Trophoblast cell (in vitro differentiated cells and primary cell): Measurements from ENCODE around the gene ZNF273.

Experiments used
- DNase-seq, 2 donors: peaks; one replicate each; pipeline ENCODE4 v3.0.0-alpha.2; 2016
- H2AFZ ChIP-seq: 2 replicates; pipeline ENCODE4 v1.6.1; 2013; ENCODE audit warnings: low read length, moderate library complexity, mild to moderate bottlenecking; ENCODE audit not compliant: insufficient read depth, poor library complexity
- H2AK5ac ChIP-seq: 2 replicates; pipeline ENCODE4 v1.6.1; 2013; ENCODE audit warnings: mild to moderate bottlenecking, low read length
- H2BK120ac ChIP-seq: 2 replicates; pipeline ENCODE4 v1.6.1; 2013; ENCODE audit warnings: low read length, mild to moderate bottlenecking, moderate library complexity; ENCODE audit not compliant: insufficient read depth, poor library complexity
- H2BK12ac ChIP-seq: 2 replicates; pipeline ENCODE4 v1.6.1; 2013; ENCODE audit warnings: mild to moderate bottlenecking, low read length, moderate library complexity
- H2BK5ac ChIP-seq: 2 replicates; pipeline ENCODE4 v1.6.1; 2013; ENCODE audit warnings: low read length, low read depth, moderate library complexity, mild to moderate bottlenecking; ENCODE audit not compliant: poor library complexity
- H3K14ac ChIP-seq: 2 replicates; pipeline ENCODE4 v1.6.1; 2013; ENCODE audit warnings: mild to moderate bottlenecking, low read length
- H3K18ac ChIP-seq: 2 replicates; pipeline ENCODE4 v1.6.1; 2013; ENCODE audit warnings: mild to moderate bottlenecking, low read length
- H3K23ac ChIP-seq: 2 replicates; pipeline ENCODE4 v1.6.1; 2013; ENCODE audit warnings: low read length
- H3K27ac ChIP-seq: 2 replicates; pipeline ENCODE4 v1.5.1; 2013; ENCODE audit warnings: low read depth, mild to moderate bottlenecking, inconsistent platforms, low read length, moderate library complexity
- H3K27me3 ChIP-seq: 2 replicates; pipeline ENCODE4 v1.6.1; 2013; ENCODE audit warnings: inconsistent platforms, mild to moderate bottlenecking, low read length, moderate library complexity; ENCODE audit not compliant: insufficient read depth
- H3K36me3 ChIP-seq, 2 experiments: 1 replicate in 1 of 2; 2 replicates in 1 of 2; pipeline ENCODE4 v1.6.1; 2013; ENCODE audit warnings: low read length in 2 of 2, mild to moderate bottlenecking in 2 of 2, moderate library complexity in 1 of 2; ENCODE audit not compliant: insufficient read depth in 2 of 2, control insufficient read depth in 1 of 2
- H3K4ac ChIP-seq: 2 replicates; pipeline ENCODE4 v1.6.1; 2013; ENCODE audit warnings: low read depth, mild to moderate bottlenecking, low read length, moderate library complexity
- H3K4me1 ChIP-seq, 2 experiments: 1 replicate in 1 of 2; 2 replicates in 1 of 2; pipeline ENCODE4 v1.6.1; 2013; ENCODE audit warnings: low read length in 2 of 2, mild to moderate bottlenecking in 2 of 2, moderate library complexity in 1 of 2; ENCODE audit not compliant: insufficient read depth in 2 of 2, control insufficient read depth in 1 of 2
- H3K4me2 ChIP-seq: 2 replicates; pipeline ENCODE4 v1.6.1; 2013; ENCODE audit warnings: inconsistent platforms, mild to moderate bottlenecking, low read length, moderate library complexity
- H3K4me3 ChIP-seq: 2 replicates; pipeline ENCODE4 v1.5.1; 2013; ENCODE audit warnings: mild to moderate bottlenecking, low read depth, low read length, inconsistent platforms
- H3K79me1 ChIP-seq: one replicate; pipeline ENCODE4 v1.6.1; 2013; ENCODE audit warnings: low read length
- H3K79me2 ChIP-seq: 2 replicates; pipeline ENCODE4 v1.6.1; 2013; ENCODE audit warnings: low read length, mild to moderate bottlenecking; ENCODE audit not compliant: control insufficient read depth, insufficient read depth, poor library complexity
- H3K9ac ChIP-seq: 2 replicates; pipeline ENCODE4 v1.6.1; 2013; ENCODE audit warnings: mild to moderate bottlenecking, low read length
- H3K9me3 ChIP-seq: 2 replicates; pipeline ENCODE4 v1.6.1; 2013; ENCODE audit warnings: low read depth, mild to moderate bottlenecking, control low read depth, inconsistent platforms, low read length; ENCODE audit not compliant: insufficient read depth
- H4K12ac ChIP-seq: 2 replicates; pipeline ENCODE4 v1.6.1; 2013; ENCODE audit warnings: low read depth, mild to moderate bottlenecking, low read length, moderate library complexity
- H4K8ac ChIP-seq: 2 replicates; pipeline ENCODE4 v1.6.1; 2013; ENCODE audit warnings: low read depth, mild to moderate bottlenecking, low read length, moderate library complexity
- H4K91ac ChIP-seq: one replicate; pipeline ENCODE4 v1.6.1; 2013; ENCODE audit warnings: low read depth, mild to moderate bottlenecking, low read length, moderate library complexity
- WGBS: extraction: QIAGEN DNeasy Blood & Tissue Kit; methylation state at CpG from one replicate; pipeline ENCODE4 v1.1.7; 2013; ENCODE audit warnings: missing lambda C conversion rate; ENCODE audit not compliant: insufficient read length, insufficient coverage; ENCODE audit errors: extremely low coverage; 5-methylcytosine and 5-hydroxymethylcytosine counted together

ZNF273 gene

DNA sequence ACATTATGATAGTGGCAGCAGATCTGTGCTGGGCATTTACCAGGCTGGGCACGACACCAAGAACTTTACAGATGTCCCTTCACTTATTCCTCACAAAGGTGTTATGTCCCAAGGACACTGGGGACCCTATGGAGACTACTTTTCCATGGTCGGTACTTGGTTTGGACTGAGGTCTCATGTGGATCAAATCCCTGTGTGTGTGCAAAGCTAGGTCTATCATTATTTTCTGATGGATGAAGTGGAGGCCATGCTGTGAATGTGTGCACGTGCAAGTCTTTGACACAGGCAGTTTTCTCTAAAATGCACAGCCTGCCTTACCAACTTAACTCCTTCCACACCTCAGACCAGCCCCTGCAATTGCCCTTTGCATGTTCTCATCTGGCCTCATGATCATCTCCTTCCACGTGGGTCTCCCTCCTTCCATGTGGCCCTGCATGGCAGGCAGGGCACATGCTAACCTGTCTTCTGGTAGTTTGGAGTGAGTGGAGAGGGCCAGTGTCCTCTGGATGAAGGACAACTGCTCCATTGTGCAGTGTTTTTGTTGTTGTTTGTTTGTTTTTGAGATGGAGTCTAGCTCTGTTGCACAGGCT lies 16.0 kb upstream of the ZNF273 start:
- Histone ChIP-seq H2AFZ (no peak overlapping the region), H2BK120ac (no peak overlapping the region), H3K36me3 (no peaks in the 10 kb centered on the region), H3K79me2 (no peaks in the 10 kb centered on the region), H3K14ac (no peak overlapping the region), H3K4me2 (no peak overlapping the region), H3K4me1 (peaks cover 4 to 12% of the 10 kb centered on the region in 2 experiments), H3K9ac (no peak overlapping the region), H3K27ac (no peak overlapping the region), H2BK12ac (no peak overlapping the region), H3K79me1 (no peaks in the 10 kb centered on the region), H3K9me3 (peaks cover 21% of the 10 kb centered on the region), H3K4ac (no peak overlapping the region), H4K8ac (no peak overlapping the region), H3K18ac (no peak overlapping the region), H2AK5ac (no peak overlapping the region), H4K12ac (no peak overlapping the region), H3K23ac (no peak overlapping the region), H4K91ac (no peak overlapping the region), H2BK5ac (no peak overlapping the region), H3K27me3 (peaks cover 15% of the 10 kb centered on the region), H3K4me3 (peak overlapping the region; percentile 45)
- no CpG with 5 or more reads among the region's 4 CpGs for WGBS
- no peak for DNase-seq

DNA sequence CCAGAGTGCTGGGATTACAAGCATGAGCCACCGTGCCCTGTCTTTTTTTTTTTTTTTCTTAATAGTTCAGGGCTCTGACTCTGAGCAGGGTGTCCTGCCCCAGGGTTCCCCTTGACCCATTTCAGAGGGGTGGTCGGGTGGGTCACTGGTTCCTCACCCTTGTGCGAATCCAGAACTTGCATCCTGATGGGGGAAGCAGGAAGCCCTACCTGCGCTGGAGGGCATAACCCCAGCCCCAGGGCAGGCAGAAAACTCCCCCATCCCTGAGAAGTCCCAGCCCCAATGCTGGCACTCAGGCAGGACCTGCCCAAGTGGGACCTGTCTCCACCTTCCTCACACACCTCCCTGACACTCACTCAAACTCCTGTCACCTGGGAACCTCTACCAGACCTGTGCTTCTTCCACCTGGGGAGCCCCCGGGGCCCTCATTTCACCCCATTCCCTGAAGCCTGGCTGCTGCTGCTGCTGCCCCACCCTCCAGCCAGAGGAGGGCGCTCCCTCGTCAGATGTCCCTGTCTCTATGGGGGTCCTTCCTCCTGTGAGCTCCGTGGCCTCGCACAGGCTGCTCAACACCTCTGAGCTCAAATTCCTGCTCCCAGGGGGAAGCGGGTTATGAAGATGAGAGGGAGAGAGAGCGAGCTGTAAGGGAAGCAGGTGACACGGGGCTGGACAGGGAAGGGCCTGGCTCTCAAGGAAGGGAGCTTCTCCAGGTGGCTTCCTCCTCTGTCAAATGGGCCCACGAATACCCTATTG lies 15.1 kb upstream of the ZNF273 start:
- Histone ChIP-seq H2BK5ac (no peak overlapping the region), H3K27me3 (peaks cover 15% of the 10 kb centered on the region), H3K27ac (no peak overlapping the region), H3K18ac (no peak overlapping the region), H4K8ac (no peak overlapping the region), H4K91ac (no peak overlapping the region), H3K4me3 (no peak overlapping the region), H3K23ac (no peak overlapping the region), H2BK12ac (no peak overlapping the region), H3K4me2 (peak overlapping the region; percentile 77), H3K79me1 (no peaks in the 10 kb centered on the region), H3K36me3 (no peaks in the 10 kb centered on the region), H4K12ac (no peak overlapping the region), H2AFZ (peak overlapping the region; percentile 17), H3K4me1 (peaks cover 4 to 12% of the 10 kb centered on the region in 2 experiments), H2AK5ac (no peak overlapping the region), H3K4ac (no peak overlapping the region), H3K79me2 (no peaks in the 10 kb centered on the region), H3K14ac (no peak overlapping the region), H3K9me3 (peaks cover 13% of the 10 kb centered on the region), H3K9ac (no peak overlapping the region), H2BK120ac (no peak overlapping the region)
- no CpG with 5 or more reads among the region's 13 CpGs for WGBS
- DNase-seq, result no peak

DNA sequence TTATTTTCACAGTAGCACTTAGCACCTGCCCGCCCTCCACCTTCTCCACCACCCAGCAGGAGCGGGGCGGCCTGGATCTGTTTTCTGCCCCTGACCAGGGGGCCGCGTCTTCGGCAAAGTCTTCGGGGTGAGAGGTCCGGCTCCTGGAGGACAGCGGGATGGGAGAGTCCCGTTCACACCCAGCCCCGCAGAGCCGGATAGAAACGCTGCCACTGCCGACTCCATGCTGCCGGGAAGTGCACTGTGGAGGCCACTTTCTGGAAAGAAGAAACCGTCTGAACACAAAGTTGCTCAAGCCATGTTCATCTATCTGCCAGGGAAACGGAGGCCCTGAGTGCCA lies 14.5 kb upstream of the ZNF273 start:
- Histone ChIP-seq H3K18ac (no peak overlapping the region), H4K8ac (no peak overlapping the region), H3K79me1 (no peaks in the 10 kb centered on the region), H3K4me1 (peaks cover 4 to 12% of the 10 kb centered on the region in 2 experiments), H3K4me2 (peak overlapping the region; percentile 77), H2BK12ac (no peak overlapping the region), H4K12ac (no peak overlapping the region), H3K79me2 (no peaks in the 10 kb centered on the region), H3K4me3 (peak overlapping the region; percentile 63), H3K9ac (no peak overlapping the region), H3K27me3 (peaks cover 15% of the 10 kb centered on the region), H2BK120ac (no peak overlapping the region), H2AK5ac (no peak overlapping the region), H2AFZ (no peak overlapping the region), H2BK5ac (no peak overlapping the region), H3K14ac (no peak overlapping the region), H3K23ac (no peak overlapping the region), H3K36me3 (no peaks in the 10 kb centered on the region), H3K27ac (no peak overlapping the region), H4K91ac (no peak overlapping the region), H3K4ac (no peak overlapping the region), H3K9me3 (peaks cover 8% of the 10 kb centered on the region)
- no peak for DNase-seq
- no CpG with 5 or more reads among the region's 17 CpGs for WGBS

DNA sequence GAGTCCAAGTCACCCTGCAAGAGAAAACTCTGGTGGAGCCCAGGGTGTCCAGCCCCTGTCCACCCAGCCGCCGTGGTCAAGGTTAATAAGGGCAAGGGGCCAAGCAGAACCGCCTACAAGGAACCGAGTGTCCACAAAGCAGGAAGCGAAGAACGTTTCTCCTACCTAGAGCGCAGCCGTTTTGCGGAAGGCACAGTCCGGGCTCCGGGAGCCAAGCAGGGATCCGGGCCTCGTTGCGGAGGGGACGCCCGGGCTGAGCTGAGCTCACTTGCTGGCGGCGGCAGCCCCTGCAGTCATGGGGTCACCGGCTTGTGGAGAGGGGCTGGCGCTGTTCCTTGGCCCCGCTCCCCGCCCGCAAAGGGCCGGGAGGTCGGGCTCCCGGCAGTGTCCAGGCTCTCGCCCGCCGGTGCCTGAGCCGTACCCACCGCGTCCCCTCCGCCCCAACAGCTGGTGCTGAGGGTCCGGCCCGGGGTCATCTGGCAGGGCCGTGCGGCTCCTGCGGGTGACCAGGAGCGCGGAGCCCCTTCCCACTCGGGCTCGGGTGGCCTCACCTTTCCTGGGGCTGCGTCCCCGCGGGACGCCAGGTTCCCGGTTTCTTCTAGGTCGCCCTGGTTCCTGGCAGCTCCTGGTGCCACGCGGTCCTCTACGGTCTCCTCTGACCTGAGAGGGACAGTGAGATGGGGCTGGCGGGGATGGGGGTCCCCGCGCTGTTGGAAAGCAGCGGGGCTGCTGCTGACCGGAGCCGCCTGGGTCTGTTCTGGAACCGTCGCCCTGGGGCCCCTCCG lies 14.0 kb upstream of the ZNF273 start:
- H2AFZ ChIP-seq, result peak overlapping the region; percentile 27
- H2BK120ac ChIP-seq, result no peak overlapping the region
- H4K12ac ChIP-seq, result peak overlapping the region; percentile 18
- no peak overlapping the region for H3K4ac ChIP-seq
- H3K4me3 ChIP-seq, result peak overlapping the region; percentile 63
- DNase-seq, result peak in 1 of 2 donors; percentile 2
- peak overlapping the region; percentile 77 for H3K4me2 ChIP-seq
- H3K9me3 ChIP-seq, result peaks cover 8% of the 10 kb centered on the region
- no peak overlapping the region for H2BK12ac ChIP-seq
- peaks cover 15% of the 10 kb centered on the region for H3K27me3 ChIP-seq
- H3K18ac ChIP-seq, result no peak overlapping the region
- no peak overlapping the region for H2AK5ac ChIP-seq
- peak overlapping the region; percentile 52 for H3K14ac ChIP-seq
- H3K36me3 ChIP-seq, result no peaks in the 10 kb centered on the region
- H2BK5ac ChIP-seq, result no peak overlapping the region
- H4K8ac ChIP-seq, result peak overlapping the region; percentile 23
- peaks cover 4 to 12% of the 10 kb centered on the region in 2 experiments for H3K4me1 ChIP-seq
- no peak overlapping the region for H4K91ac ChIP-seq
- H3K9ac ChIP-seq, result no peak overlapping the region
- H3K79me1 ChIP-seq, result no peaks in the 10 kb centered on the region
- no peak overlapping the region for H3K23ac ChIP-seq
- H3K27ac ChIP-seq, result no peak overlapping the region
- no peaks in the 10 kb centered on the region for H3K79me2 ChIP-seq
- no CpG with 5 or more reads among the region's 60 CpGs for WGBS
